GM08714 (cell line): ENCODE measurements around the gene VSTM2L.

ENCODE experiments used
- H3K4me3 ChIP-seq: fragments of 200-500 bp; sonication (Bioruptor generic); 2 replicates; pipeline ENCODE4 v1.5.1; 2014; ENCODE audit warnings: mild to moderate bottlenecking, low read length, inconsistent platforms
- ZNF274 ChIP-seq: IDR thresholded peaks from 2 replicates; pipeline ENCODE4 v1.6.1; 2012; ENCODE audit warnings: mild to moderate bottlenecking, low read depth, low read length

Gene VSTM2L

DNA sequence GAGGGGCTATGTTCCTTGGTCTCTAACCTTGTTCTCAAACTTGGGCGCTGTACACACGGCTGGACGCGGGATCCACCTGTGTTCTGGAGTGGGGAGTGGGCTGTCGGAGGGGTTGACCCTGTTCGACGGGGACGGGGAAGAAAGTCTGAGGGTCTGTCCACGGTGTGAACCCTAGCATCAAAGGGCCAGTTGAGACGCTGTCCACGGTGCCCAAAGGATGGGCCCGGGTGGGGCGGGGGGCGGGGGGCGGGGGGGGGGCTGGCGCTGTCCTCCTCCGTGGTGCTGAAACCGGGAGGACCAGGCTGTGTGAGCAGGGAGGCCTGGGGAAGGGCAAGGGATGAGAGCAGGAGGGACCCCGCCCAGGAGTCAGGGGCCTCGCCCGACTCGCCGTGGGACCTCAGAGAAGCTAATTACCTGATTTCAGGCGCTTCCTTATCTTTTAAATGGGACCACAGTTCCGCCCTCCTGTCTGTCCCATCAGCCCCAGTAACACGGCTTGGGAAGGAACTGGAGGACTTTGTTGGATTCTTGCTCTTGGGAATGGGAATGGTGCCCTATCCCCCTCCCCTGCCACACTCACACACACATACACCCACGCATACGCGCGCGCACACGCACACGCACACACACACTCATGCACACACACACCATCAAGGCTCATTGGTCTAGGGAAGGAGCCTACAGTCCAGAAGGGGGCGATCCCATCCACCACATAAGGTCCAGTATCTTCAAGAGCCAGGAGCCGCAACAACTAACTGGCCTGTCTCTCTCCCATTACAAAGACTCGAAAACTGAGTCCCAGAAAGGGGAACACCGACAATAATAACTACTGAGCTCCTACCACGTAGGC is 1.0 kb upstream of the VSTM2L start:
- TF ChIP-seq ZNF274, result no peak
- no peak overlapping the region for H3K4me3 ChIP-seq

DNA sequence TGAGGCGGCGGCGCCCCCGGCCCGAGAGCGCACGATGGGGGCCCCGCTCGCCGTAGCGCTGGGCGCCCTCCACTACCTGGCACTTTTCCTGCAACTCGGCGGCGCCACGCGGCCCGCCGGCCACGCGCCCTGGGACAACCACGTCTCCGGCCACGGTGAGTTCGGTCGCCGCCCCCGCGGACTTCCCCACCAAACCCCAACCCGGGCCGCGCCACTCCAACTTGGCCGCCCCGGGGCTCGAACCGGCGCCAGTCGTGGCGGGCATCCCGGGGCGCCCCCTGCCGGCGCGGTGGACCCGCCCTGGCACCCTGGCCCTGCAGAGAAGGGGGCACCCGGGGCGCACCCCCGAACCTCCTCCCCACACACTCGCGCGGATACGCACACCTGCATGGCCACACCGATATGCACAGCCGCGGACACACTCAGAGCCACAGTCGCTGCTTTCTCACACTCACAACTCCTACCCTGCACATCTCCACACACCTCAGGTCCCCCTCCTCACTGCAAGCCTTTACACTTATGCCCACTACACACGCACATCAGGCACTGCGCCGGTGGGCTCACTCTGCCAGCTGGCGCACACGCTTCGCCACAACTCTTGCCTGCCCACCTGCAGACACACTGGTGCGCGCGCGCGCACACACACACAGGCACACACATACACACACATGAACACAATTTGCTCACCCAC is 535 bp downstream of the VSTM2L start:
- TF ChIP-seq ZNF274, result no peak
- peak overlapping the region; percentile 39; the same call in 1 of the 2 replicates for H3K4me3 ChIP-seq

DNA sequence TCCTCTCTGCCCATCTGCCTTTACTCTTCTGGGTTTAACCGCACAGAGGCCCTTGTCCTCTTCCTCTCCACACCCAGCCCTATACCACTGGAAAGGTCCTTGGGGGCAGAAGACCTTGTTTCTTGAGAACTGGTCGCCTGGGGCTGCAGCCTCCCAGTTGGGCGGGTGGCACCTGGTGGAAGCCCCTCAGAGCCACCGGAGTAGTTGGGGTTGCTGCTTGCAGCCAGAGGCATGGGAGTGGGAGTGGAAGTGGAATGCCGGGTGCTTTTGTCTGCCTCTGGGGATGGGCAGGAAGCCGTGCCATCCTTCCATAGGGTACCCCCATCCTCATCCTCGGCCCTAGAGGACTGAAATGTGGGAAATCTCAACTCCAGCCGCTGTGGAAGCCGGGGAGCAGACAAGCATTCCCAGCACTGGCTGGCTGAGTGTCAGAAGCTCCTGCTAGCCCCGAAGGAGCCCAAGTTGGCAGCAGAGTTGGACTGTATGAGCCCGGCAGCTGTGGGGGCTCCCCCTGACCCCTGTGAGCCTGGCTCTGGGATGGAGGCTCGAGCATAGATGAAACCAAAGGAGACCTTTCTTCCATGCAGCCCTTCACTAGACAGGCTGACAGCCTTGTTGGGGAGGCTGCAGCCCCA is 1.2 kb downstream of the VSTM2L start:
- no peak overlapping the region for H3K4me3 ChIP-seq

DNA sequence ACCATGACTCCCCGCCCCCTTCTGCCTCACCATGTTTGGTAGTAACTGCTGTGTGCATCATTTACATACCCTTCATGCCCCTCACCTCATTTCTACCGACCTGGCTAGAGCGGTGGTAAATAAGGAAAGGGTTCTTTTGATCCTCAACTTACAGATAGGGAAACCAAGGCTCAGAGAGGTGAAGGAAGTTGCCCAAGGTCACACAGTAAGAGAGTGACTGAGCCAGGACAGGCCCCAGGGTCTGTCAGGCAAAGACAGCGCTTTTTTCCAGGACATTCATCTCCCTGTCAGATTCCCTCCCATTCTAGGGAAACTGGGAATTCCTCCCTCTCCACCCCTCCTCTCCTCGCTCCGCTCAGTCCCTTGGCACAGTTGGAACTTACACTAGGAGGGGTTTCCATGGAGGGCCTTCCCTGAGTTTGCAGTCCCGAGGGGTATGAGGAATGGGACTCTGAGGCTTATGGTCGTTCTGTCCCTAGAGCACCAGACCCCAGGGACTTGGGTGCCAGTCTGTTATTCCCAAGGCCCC is 2.0 kb downstream of the VSTM2L start:
- H3K4me3 ChIP-seq, result no peak overlapping the region
- TF ChIP-seq ZNF274, result no peak

More for the DNA sequence above, 1.2 kb downstream of the VSTM2L start:
- no peak for TF ChIP-seq ZNF274

DNA sequence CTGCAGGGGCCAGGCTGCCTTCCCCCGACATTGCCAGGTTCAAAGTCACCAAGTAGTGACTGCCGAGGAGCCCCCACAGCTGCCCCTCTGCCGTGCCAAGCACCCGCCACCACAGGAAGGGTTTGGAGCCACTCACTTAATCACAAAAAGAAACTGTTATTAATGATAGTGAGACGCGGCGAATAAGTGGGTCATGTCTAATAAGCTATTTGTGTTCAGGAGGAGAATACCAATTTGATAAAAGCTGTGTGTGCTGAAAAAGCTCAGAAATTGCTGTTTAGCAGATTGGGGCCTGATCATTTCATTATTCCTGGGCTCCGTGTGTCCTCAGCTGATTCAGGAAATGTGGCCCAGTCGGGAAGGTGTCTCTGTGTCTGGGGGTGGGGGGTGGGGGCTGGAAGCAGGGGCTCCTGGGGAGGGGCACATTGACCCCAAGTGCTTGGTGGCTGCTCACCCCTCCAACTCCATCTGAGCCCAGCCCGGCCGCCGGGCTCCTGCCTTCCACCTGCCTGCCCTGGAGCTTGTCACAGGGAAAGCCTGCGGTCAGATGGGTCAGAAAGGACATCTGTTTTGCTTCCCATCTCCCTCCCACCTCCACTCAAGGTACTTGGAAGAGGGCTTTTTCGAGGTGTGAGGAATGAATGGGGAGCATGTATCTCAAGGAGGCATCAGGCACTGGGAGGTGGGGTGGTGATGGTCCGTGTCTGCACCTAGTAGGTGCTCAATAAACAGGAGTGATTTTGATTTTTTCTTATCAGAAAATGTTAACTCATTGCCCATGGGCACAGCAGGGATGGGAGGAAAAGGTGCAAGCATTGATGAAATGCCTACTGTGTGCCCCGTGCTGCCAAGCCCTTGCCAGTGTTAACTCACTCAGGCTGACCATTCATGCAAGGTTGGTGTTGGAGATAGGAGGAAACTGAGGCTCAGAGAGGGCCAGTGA is 3.0 kb downstream of the VSTM2L start:
- no peak for TF ChIP-seq ZNF274
- H3K4me3 ChIP-seq, result no peak overlapping the region

DNA sequence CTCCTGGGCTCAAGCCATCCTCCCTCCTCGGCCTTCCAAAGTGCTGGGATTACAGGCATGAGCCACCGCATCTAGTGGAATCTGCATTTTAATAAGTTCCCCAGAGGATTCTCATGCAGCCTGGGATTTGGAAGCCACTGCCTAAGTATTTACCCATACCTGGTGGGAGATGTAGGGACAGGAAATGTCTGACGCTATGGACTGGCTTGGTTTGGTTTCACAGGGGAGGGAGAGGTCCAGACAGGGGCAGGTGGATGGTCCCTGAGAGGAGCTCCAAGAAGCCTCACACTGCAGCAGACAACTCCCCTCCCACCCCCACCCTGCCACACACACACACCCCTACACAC is 4.4 kb downstream of the VSTM2L start:
- no peak for TF ChIP-seq ZNF274
- no peak overlapping the region for H3K4me3 ChIP-seq

DNA sequence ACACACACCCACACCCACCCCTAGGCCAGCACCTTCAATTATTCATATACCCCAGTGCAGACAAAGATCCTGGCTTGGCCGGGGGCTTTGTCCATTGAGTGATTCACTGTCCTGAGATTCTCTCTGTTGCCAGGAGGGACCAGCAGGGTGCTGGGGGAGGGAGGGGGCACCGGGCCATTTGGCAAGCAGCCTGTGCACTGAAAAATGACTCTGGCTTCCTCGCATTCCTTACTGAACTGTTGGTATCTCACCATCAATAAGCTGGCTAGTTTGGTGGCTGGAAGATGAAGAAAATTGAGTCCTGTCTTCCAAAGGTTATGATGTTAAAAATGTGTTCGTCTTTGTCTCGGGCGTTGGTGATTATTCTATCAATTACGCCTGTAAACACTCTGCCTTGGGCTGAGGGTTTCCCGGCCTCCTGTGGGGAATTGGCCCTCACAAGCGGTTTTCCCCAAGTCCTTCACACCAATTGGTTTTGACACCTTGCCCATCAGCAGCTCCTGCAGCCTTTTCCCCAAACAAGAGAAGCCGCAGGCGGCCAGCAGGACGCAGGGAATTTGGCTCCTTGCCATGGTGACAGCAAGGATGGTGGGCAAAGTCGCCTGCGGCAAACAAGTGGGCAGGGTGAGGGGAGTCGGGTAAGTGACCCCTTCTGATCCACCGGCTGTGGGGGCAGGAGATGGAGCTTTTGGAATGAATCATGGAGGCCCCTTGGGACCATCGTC is 4.9 kb downstream of the VSTM2L start:
- H3K4me3 ChIP-seq, result no peak overlapping the region
- no peak for TF ChIP-seq ZNF274

DNA sequence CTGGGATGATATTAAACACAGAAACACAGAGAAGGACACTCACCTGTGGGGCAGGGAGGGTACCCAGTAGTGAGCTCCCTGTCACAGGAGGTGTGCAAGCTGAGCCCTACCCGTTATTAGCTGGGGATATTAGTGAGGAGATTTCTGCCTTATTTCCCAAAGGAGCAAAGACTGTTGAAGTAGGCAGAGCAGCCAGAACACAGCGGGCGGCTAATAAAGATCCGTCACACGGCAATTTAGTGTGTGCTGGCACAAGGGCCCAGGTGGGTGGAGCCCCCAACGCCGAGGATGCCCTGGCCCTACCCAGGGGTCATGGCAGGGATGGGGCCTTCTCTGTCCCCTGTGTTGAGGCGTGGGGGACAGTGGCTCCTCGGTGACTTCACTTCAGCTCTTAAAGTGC is 8.3 kb downstream of the VSTM2L start:
- TF ChIP-seq ZNF274, result no peak
- no peak overlapping the region for H3K4me3 ChIP-seq

DNA sequence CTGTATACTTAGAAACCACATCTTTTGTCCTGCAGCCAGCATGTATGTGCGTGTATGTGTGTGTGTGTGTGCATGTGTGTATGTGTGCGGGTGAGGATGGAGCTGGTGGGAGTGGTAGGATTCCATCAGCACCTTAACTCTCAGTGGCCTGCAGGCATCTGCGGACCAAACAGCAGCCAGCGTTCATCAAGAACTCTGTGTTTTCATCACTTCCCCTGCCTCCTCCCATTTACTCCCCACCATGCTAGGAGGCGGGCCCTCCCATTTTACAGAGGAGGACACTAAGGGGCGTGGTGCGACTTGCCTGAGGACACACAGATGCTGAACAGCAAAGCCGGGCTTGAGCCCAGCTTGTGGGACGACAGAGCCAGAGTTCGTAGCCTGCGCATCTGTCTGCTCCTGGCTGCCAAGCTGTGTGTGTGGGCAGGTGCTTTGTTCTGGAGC is 8.9 kb downstream of the VSTM2L start:
- no peak overlapping the region for H3K4me3 ChIP-seq
- TF ChIP-seq ZNF274, result no peak

DNA sequence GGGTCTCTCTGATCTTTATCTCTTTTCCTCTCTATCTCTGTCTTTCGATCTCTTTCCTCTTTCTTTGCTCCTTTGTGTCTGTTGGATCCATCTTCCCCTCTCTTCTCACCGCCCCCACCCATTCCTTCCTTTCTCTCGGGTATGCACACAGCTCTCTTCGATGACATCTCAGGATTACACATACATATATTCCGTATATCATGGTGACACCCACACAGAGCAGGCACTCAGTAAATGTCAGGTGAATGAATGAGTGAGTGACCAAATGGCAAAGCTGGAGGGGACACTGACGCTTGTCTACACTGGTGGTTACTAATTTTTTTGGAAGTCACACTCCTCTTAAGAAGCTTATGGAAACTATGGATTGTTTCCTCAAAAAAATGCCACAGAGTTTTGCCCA is 9.9 kb downstream of the VSTM2L start:
- H3K4me3 ChIP-seq, result no peak overlapping the region
- no peak for TF ChIP-seq ZNF274

DNA sequence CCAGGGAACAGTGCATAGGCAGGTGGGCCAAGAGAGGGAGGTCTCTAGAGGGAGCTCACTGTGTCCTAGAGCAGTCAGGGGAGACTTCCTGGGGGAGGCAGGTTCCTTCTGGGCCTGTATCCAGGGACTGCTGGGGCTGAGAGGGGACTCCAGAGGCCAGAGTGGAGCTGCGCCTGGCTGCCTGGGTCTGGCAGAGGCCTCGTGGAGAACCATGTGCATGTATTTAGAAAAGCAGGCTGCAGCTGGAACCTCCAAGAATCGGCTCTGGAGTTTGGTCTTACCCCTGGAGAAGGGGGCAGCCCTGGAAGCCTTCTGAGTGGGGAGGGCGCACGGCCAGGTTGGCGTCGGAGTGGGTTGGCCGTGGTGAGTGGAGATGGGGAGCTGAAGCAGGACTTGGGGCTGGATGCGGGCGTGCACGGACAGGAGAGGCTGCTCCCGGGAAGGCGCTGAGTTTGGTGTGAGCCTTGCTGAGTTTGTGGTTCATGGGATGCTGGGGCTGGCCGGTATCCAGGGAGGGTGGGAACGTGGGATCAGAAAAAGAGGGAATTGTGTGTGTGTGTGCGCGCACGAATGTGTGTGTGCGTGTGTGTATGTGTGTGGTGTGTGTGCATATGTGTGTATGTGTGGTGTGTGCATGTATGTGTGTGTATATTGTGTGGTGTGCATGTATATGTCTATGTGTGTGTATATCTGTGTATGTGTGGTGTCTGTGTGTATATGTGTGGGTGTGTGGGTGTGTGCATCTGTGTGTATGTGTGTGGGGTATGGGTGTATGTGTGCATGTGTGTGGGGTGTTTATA is 10.8 kb downstream of the VSTM2L start:
- H3K4me3 ChIP-seq, result no peak overlapping the region
- TF ChIP-seq ZNF274, result no peak

DNA sequence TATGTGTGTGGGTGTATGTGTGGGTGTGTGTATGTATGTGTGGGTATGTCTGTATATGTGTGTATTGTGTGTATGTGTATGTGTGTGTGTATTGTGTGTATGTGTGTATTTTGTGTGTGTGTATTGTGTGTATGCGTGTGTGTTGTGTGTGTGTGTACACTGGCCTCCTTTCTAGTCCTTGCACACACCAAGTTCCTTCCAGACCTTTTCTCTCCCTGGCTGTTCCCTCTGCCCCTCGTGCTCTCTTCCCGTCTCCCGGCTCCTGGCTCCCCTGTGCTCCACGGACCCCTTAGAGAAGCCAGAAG is 11.4 kb downstream of the VSTM2L start:
- no peak overlapping the region for H3K4me3 ChIP-seq
- TF ChIP-seq ZNF274, result no peak
